Sigmoid colon (tissue), 7 donors: ENCODE data around the gene XPNPEP3. TPM values are rescaled to one million over a fixed set of nuclear protein-coding genes. Genes with fewer than 3 reads are reported as not detected.
"Not testable (repeated sequence)": the region's sequence is repeated elsewhere in the genome, so short reads cannot be mapped to it uniquely, and the experiment has no call there.

Experiments
- DNase-seq: peaks from one replicate; pipeline ENCODE4 v3.0.0-alpha.2; 2019
- H3K27ac ChIP-seq, 4 donors: fragments of 200-600 bp; sonication (generic); one replicate each; pipeline ENCODE4 v1.5.1; 2016 to 2019; ENCODE audit warnings: mild to moderate bottlenecking in 1 of 4
- H3K27me3 ChIP-seq, 3 donors: fragments of 200-600 bp; sonication (generic); one replicate each; pipeline ENCODE4 v1.5.1; 2019; ENCODE audit warnings: mild to moderate bottlenecking in 1 of 3
- H3K36me3 ChIP-seq, 4 donors: fragments of 200-600 bp; sonication (generic); one replicate each; pipeline ENCODE4 v1.5.1; 2016 to 2019
- H3K4me1 ChIP-seq, 4 donors: fragments of 200-600 bp; sonication (generic); one replicate each; pipeline ENCODE4 v1.5.1; 2017 to 2019
- H3K4me3 ChIP-seq, 4 donors: fragments of 200-600 bp; sonication (generic); one replicate each; pipeline ENCODE4 v1.5.1; 2017 to 2019; ENCODE audit warnings: mild to moderate bottlenecking in 2 of 4, moderate library complexity in 1 of 4
- H3K9me3 ChIP-seq, 4 donors: fragments of 200-600 bp in 3 of 4; sonication (generic) in 3 of 4; one replicate each; pipeline versions ENCODE4 v1.5.1 to v1.6.1; 2013 to 2019
- EP300 ChIP-seq, 4 donors: sonication (generic); formaldehyde crosslinking; IDR thresholded peaks; one replicate each; pipeline ENCODE4 v1.6.1; 2017; ENCODE audit warnings: antibody characterized with exemption in 4 of 4
- POLR2A ChIP-seq, 2 donors: fragments of 450-650 bp; IDR thresholded peaks; one replicate each; pipeline ENCODE4 v1.6.1; 2016; ENCODE audit warnings: antibody characterized with exemption in 2 of 2, mild to moderate bottlenecking in 2 of 2, moderate library complexity in 2 of 2
- POLR2AphosphoS5 ChIP-seq, 4 donors: sonication (generic); formaldehyde crosslinking; IDR thresholded peaks; one replicate each; pipeline ENCODE4 v1.6.1; 2017; ENCODE audit warnings: antibody characterized with exemption in 4 of 4
- WGBS, 2 donors: extraction: QIAGEN DNeasy Blood & Tissue Kit; methylation state at CpG; one replicate each; pipeline ENCODE4 v1.1.7; 2013; 5-methylcytosine and 5-hydroxymethylcytosine counted together
- intact Hi-C: fragments of 100-400 bp; cut with DNase I; formaldehyde crosslinking; loops from one replicate; pipeline ENCODE4 v1.15.1; 2023
- polyA plus RNA-seq, 3 donors: library from polyadenylated mRNA; stranded (reverse); fragments of 200-250 nt; gene quantifications; one replicate each; pipeline ENCODE4 v1.2.3, GENCODE V29; 2013
- total RNA-seq, 4 donors: library from RNA; depleted of rRNA; stranded (reverse); fragments of >200 nt; gene quantifications; one replicate each; pipeline ENCODE4 v1.1.0, GENCODE V29; 2016
- TF ChIP-seq, protein P1 (sequence below), 4 experiments: fragments of 450-650 bp in 3 of 4; fragments of 200-600 bp in 1 of 4; IDR thresholded peaks; one replicate each; pipeline ENCODE4 v1.5.1; 2016 to 2019; ENCODE audit warnings: antibody characterized with exemption in 4 of 4, mild to moderate bottlenecking in 3 of 4, moderate library complexity in 2 of 4
- donor health status: healthy with polysubstance abuse.
- donor health status: Bipolar disorder and iron deficiency.
- donor health status: healthy.

The XPNPEP3 gene
- total and polyA plus RNA-seq, 7 donors = 3.9 to 13.6 (median 9.6) TPM

DNA sequence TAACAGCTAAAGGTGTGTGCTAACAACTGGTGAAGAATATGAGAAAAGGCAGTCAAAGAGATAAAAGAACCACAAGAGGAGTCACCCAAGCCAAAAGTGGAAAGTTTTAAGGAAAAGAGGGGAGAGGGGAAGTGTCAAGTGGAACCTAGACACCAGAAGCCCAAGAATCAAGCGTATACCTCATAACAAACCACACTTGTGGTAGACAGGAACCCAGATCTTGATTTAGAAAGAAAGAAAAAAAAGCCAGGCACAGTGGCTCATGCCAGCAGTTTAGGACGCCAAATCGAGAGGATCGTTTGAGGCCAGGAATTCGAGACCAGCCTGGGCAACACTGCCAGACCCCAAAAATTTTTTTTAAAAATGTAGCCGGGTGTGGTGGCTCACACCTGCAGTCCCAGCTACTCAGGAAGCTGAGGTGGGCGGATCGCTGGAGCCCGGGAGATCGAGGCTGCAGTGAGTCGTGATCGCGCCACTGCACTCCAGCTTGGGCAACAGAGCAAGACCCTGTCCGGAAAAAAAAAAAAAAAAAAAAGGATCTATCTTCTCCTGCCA, 38.7 kb upstream of the XPNPEP3 start:
- 25 to 33% methylated on average over 14 of the region's 14 CpGs for WGBS, 2 donors
- peaks cover 0 to 8% (median 0%) of the 10 kb centered on the region in 4 donors for H3K36me3 ChIP-seq

DNA sequence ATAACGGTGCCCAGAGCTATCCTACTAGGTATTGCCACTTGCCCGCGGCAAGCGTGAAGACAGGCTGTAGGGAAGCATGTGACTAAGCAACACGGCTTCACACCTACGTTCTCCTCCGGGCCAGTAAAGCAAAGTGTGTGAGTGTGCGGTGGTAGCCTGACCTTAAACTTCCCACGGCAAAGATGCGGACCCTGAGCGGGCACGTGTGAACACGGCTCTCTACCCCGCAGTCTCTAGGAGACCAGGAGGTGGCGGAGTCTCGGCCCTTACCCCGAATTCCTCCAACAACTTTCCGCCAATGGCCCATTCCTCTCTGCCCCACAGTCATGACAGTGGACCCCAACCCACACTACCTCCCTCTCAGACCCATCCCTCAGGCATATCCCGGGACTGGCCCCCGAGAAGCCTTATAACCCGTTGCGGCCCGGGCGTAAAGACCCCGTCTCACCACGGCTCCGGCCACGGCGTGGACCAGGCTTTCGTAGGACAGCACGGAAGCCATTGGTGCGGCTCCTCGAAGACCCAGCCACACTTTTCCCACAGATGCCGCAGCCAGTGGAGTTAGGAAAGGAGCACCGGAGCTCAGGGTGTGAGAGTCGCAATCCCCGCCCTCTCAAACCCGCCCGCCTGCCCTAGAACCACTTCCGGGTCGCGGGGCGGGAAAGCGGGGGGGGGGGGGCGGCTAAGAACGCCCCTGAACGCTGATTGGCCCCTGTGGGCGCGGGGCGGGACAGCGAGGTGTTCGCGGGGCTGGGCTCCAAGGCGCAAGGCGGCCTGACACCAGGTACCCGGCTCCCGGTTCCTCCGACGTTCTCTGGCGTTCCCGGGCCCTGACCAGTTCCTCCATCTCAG, 38.0 kb upstream of the XPNPEP3 start, which contains the start of gene SLC25A17:
SLC25A17 (minus strand) TSS at position 600 of the 852 bp plus-strand sequence; CDS start at position 502, 98 bp downstream.
- WGBS, 2 donors = 0 to 1% methylated on average over 61 of the region's 61 CpGs
- Histone ChIP-seq H3K36me3 (peaks cover 0 to 15% (median 1%) of the 10 kb centered on the region in 4 donors), H3K4me1 (peaks cover 0 to 29% (median 26%) of the 10 kb centered on the region in 4 donors), H3K27me3 (no peaks in the 10 kb centered on the region), H3K27ac (peak within 1 kb of the TSS; percentile 78 to 82 (median 82)), H3K4me3 (peak within 1 kb of the TSS; percentile 79 to 88 (median 86)), H3K9me3 (no peaks in the 10 kb centered on the region)
- peak; percentile 94 for DNase-seq
- TF ChIP-seq, protein P1, sequence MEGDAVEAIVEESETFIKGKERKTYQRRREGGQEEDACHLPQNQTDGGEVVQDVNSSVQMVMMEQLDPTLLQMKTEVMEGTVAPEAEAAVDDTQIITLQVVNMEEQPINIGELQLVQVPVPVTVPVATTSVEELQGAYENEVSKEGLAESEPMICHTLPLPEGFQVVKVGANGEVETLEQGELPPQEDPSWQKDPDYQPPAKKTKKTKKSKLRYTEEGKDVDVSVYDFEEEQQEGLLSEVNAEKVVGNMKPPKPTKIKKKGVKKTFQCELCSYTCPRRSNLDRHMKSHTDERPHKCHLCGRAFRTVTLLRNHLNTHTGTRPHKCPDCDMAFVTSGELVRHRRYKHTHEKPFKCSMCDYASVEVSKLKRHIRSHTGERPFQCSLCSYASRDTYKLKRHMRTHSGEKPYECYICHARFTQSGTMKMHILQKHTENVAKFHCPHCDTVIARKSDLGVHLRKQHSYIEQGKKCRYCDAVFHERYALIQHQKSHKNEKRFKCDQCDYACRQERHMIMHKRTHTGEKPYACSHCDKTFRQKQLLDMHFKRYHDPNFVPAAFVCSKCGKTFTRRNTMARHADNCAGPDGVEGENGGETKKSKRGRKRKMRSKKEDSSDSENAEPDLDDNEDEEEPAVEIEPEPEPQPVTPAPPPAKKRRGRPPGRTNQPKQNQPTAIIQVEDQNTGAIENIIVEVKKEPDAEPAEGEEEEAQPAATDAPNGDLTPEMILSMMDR (IDR thresholded peaks at IDR 0.05) = peak; percentile 33 to 53 (median 44)
- TF ChIP-seq POLR2AphosphoS5 (IDR thresholded peaks at IDR 0.05) = peak; percentile 68 to 87 (median 78)
- peak in 1 of 2 donors; percentile 50 for TF ChIP-seq POLR2A (IDR thresholded peaks at IDR 0.05)
- TF ChIP-seq EP300 (IDR thresholded peaks at IDR 0.05) = no peak
- intact Hi-C loops = loop anchor here (5.0 kb wide), 2 partner anchors 38 to 137 kb away; partner anchors contain the start of genes ST13 and XPNPEP3

More for the DNA sequence above, 38.7 kb upstream of the XPNPEP3 start:
- no peak for DNase-seq
- TF ChIP-seq POLR2AphosphoS5 (IDR thresholded peaks at IDR 0.05) (no peak), POLR2A (IDR thresholded peaks at IDR 0.05) (no peak), EP300 (IDR thresholded peaks at IDR 0.05) (no peak)
- TF ChIP-seq, protein P1 (IDR thresholded peaks at IDR 0.05) = no peak
- Histone ChIP-seq H3K27me3 (no peaks in the 10 kb centered on the region), H3K4me1 (peaks cover 0 to 29% (median 26%) of the 10 kb centered on the region in 4 donors), H3K9me3 (no peaks in the 10 kb centered on the region), H3K4me3 (peak overlapping the region; percentile 79 to 88 (median 86)), H3K27ac (peak overlapping the region in 2 of 4 donors; percentile 82)
- intact Hi-C loops = loop anchor here (5.0 kb wide), 2 partner anchors 39 to 136 kb away; partner anchors contain the start of genes ST13 and XPNPEP3

DNA sequence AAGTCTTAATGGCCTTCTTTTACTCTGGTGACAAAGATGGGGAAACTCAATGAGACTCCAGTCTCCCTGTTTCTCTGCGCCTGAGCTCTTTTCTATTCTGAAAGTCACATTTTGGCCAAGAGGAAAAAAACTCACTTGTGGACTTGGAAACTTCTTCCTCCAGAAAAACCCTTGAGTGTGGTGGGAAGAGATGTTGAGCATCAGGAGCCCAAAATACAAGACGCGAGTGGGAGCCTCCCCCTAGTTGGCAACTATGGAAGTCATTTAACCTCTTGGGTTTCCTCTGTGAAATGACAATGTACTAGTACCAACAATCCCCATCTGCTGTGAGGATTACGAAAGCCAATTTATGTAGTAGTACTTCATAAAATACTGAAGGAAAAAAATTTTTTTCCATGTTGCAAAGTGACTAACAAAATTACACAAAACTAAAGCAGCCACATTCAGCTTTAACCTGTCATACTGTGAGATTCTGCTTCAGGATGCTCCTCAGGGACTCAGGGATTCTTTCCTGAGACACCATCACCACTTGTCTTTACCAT, 37.3 kb upstream of the XPNPEP3 start:
- no peak for DNase-seq
- Histone ChIP-seq H3K9me3 (no peaks in the 10 kb centered on the region), H3K27ac (peak overlapping the region; percentile 78 to 82 (median 82)), H3K4me3 (peak overlapping the region; percentile 79 to 88 (median 86)), H3K4me1 (peaks cover 0 to 29% (median 26%) of the 10 kb centered on the region in 4 donors), H3K27me3 (no peaks in the 10 kb centered on the region), H3K36me3 (peaks cover 0 to 22% (median 3%) of the 10 kb centered on the region in 4 donors)
- WGBS, 2 donors = 5 to 10% methylated on average over 4 of the region's 4 CpGs
- TF ChIP-seq EP300 (IDR thresholded peaks at IDR 0.05) = no peak
- TF ChIP-seq, protein P1 (IDR thresholded peaks at IDR 0.05) = no peak
- TF ChIP-seq POLR2AphosphoS5 (IDR thresholded peaks at IDR 0.05) = no peak
- TF ChIP-seq POLR2A (IDR thresholded peaks at IDR 0.05) = no peak
- intact Hi-C loops = loop anchor here (5.0 kb wide), 2 partner anchors 38 to 137 kb away; partner anchors contain the start of genes ST13 and XPNPEP3

DNA sequence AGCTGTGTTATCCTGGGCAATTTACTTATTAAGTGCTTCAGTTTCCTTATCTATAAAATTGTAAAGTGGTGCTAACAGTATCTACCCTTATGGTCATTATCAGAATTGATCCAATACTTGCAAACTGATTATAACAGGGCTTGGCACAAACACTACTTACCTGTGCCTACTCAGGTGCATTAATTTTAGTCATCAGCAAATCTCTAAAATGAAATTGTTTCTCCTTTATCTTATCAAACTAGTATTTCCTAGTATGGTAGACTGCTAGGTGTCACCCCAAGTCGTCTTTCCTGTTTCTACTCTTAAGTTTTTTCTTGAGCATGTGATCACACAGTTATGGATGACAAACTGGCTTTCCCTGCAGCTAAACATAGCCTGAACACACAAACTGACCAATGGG, 33.5 kb upstream of the XPNPEP3 start:
- Histone ChIP-seq H3K27ac (no peak overlapping the region), H3K27me3 (no peaks in the 10 kb centered on the region), H3K9me3 (no peaks in the 10 kb centered on the region), H3K4me3 (no peak overlapping the region), H3K4me1 (peaks cover 0 to 11% (median 10%) of the 10 kb centered on the region in 4 donors), H3K36me3 (peaks cover 0 to 51% (median 3%) of the 10 kb centered on the region in 4 donors)
- TF ChIP-seq, protein P1 (IDR thresholded peaks at IDR 0.05) = no peak
- TF ChIP-seq EP300 (IDR thresholded peaks at IDR 0.05) (no peak), POLR2A (IDR thresholded peaks at IDR 0.05) (no peak), POLR2AphosphoS5 (IDR thresholded peaks at IDR 0.05) (no peak)
- intact Hi-C loops = no loop called here
- no peak for DNase-seq
- 60 to 82% methylated on average over 1 of the region's 1 CpG for WGBS, 2 donors

DNA sequence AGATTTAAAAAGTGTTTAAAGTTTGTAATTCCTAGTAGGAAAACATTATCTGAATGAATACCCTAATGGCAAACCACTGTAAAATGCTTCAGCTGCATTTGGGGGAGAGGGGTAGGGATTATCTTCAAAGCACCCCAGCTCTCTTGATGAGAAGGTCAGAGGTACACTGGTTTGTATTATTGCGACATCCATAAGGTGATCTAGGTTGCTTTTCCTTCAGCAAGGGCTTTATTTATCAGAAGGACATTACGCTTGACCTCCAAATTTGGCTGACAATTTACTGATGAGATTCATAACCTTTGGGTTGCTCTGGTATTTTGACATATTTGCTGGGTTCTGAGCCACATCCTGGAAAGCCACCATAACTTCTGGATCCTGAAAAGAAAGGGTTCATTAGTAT, 30.7 kb upstream of the XPNPEP3 start:
- WGBS, 2 donors = 95 to 99% methylated on average over 2 of the region's 2 CpGs
- peaks cover 0 to 79% (median 19%) of the 10 kb centered on the region in 4 donors for H3K36me3 ChIP-seq

More for the DNA sequence above, 30.7 kb upstream of the XPNPEP3 start:
- H3K4me1 ChIP-seq, DNase-seq, H3K4me3 ChIP-seq, H3K27ac ChIP-seq, H3K27me3 ChIP-seq, H3K9me3 ChIP-seq, intact Hi-C loops: not testable (repeated sequence)
